Astrocyte (in vitro differentiated cells and primary cell): ENCODE results near the gene ETV1. TPM values are rescaled to one million over a fixed set of nuclear protein-coding genes. Genes with fewer than 3 reads are reported as not detected.

Experiments used
- DNase-seq: peaks from one replicate; pipeline ENCODE4 v3.0.0-alpha.2; 2010; ENCODE audit warnings: low read depth
- FAIRE-seq: peaks from 2 replicates; lab custom pipeline; 2011; peaks lifted over from hg19 to GRCh38; lab: Jason Lieb, UNC
- H2AFZ ChIP-seq: 2 replicates; pipeline ENCODE4 v1.6.0; 2012; ENCODE audit warnings: low read depth, low read length, inconsistent platforms
- H3K27ac ChIP-seq: 2 replicates; pipeline ENCODE4 v1.5.1; 2011; ENCODE audit warnings: low read depth, low read length, inconsistent platforms
- H3K27me3 ChIP-seq: 2 replicates; pipeline ENCODE4 v1.6.0; 2011; ENCODE audit warnings: low read length, inconsistent platforms; ENCODE audit not compliant: insufficient read depth
- H3K36me3 ChIP-seq: 2 replicates; pipeline ENCODE4 v1.5.1; 2011; ENCODE audit warnings: low read length, inconsistent platforms; ENCODE audit not compliant: insufficient read depth
- H3K4me1 ChIP-seq: 2 replicates; pipeline ENCODE4 v1.5.1; 2011; ENCODE audit warnings: low read length, inconsistent platforms; ENCODE audit not compliant: insufficient read depth
- H3K4me2 ChIP-seq: 2 replicates; pipeline ENCODE4 v1.6.0; 2012; ENCODE audit warnings: low read length, inconsistent platforms
- H3K4me3 ChIP-seq: 2 replicates; pipeline ENCODE4 v1.5.1; 2011; ENCODE audit warnings: low read depth, mild to moderate bottlenecking, low read length, inconsistent platforms; ENCODE audit not compliant: insufficient read depth
- H3K79me2 ChIP-seq: 2 replicates; pipeline ENCODE4 v1.6.0; 2012; ENCODE audit warnings: mild to moderate bottlenecking, low read length, inconsistent platforms; ENCODE audit not compliant: insufficient read depth
- H3K9ac ChIP-seq: 2 replicates; pipeline ENCODE4 v1.6.0; 2012; ENCODE audit warnings: mild to moderate bottlenecking, low read length, inconsistent platforms
- H3K9me3 ChIP-seq: 2 replicates; pipeline ENCODE4 v1.5.1; 2012; ENCODE audit warnings: low read depth, mild to moderate bottlenecking, low read length, inconsistent platforms; ENCODE audit not compliant: insufficient read depth
- H4K20me1 ChIP-seq: 2 replicates; pipeline ENCODE4 v1.6.0; 2012; ENCODE audit warnings: low read length, inconsistent platforms; ENCODE audit not compliant: insufficient read depth
- H3K27ac Mint-ChIP-seq: one replicate; pipeline ENCODE4 v1.8.0; 2021; ENCODE audit warnings: mild to moderate bottlenecking, mixed read lengths; ENCODE audit not compliant: unreplicated experiment
- H3K27me3 Mint-ChIP-seq: one replicate; pipeline ENCODE4 v1.8.0; 2021; ENCODE audit warnings: low read depth, mixed read lengths; ENCODE audit not compliant: unreplicated experiment
- H3K36me3 Mint-ChIP-seq: one replicate; pipeline ENCODE4 v1.8.0; 2021; ENCODE audit warnings: low read depth, mixed read lengths; ENCODE audit not compliant: unreplicated experiment
- H3K4me1 Mint-ChIP-seq: one replicate; pipeline ENCODE4 v1.8.0; 2021; ENCODE audit warnings: low read depth, mixed read lengths; ENCODE audit not compliant: unreplicated experiment
- H3K4me3 Mint-ChIP-seq: one replicate; pipeline ENCODE4 v1.8.0; 2021; ENCODE audit warnings: mild to moderate bottlenecking, moderate library complexity, mixed read lengths; ENCODE audit not compliant: unreplicated experiment
- H3K9me3 Mint-ChIP-seq: one replicate; pipeline ENCODE4 v1.8.0; 2021; ENCODE audit warnings: mild to moderate bottlenecking, mixed read lengths; ENCODE audit not compliant: unreplicated experiment
- CTCF ChIP-seq: IDR thresholded peaks from 2 replicates; pipeline ENCODE4 v1.5.1; 2011; ENCODE audit warnings: low read depth, mild to moderate bottlenecking, inconsistent platforms, low read length, moderate library complexity; ENCODE audit not compliant: insufficient read depth
- EZH2 ChIP-seq: IDR thresholded peaks from 2 replicates; pipeline ENCODE4 v1.6.1; 2012; ENCODE audit warnings: mild to moderate bottlenecking, low read length, inconsistent platforms; ENCODE audit not compliant: insufficient read depth
- total RNA-seq: library from RNA; stranded (reverse); gene quantifications from 2 replicates; pipeline ENCODE4 v1.2.1, GENCODE V29; 2021

The ETV1 gene
- total RNA-seq, 1 donor from 2014 or later, result 12.6 TPM

GRCh38 chr7:13989949-13990305, 461 bp upstream of the ETV1 start:
- H3K4me2 ChIP-seq, result peak overlapping the region; percentile 92
- H3K27me3 ChIP-seq, result no peaks in the 10 kb centered on the region
- Mint-ChIP-seq H3K9me3 (no peaks in the 10 kb centered on the region), H3K27ac (no peak overlapping the region), H3K4me1 (peaks cover 3% of the 10 kb centered on the region), H3K27me3 (no peaks in the 10 kb centered on the region), H3K36me3 (no peaks in the 10 kb centered on the region), H3K4me3 (no peak overlapping the region)
- H3K79me2 ChIP-seq, result peaks cover 4% of the 10 kb centered on the region
- peaks cover 8% of the 10 kb centered on the region for H3K4me1 ChIP-seq
- peak overlapping the region; percentile 75 for H3K27ac ChIP-seq
- H2AFZ ChIP-seq, result peak overlapping the region; percentile 86
- H4K20me1 ChIP-seq, result no peaks in the 10 kb centered on the region
- no peaks in the 10 kb centered on the region for H3K36me3 ChIP-seq
- H3K4me3 ChIP-seq, result peak overlapping the region; percentile 92
- H3K9me3 ChIP-seq, result no peaks in the 10 kb centered on the region
- DNase-seq (no peak), FAIRE-seq (no peak)
- TF ChIP-seq EZH2 (no peak), CTCF (no peak)
- H3K9ac ChIP-seq, result peak overlapping the region; percentile 89

- no peaks in the 10 kb centered on the region for H3K9me3 Mint-ChIP-seq
- Histone ChIP-seq H4K20me1 (no peaks in the 10 kb centered on the region), H3K4me3 (peak overlapping the region; percentile 92), H3K27ac (peak overlapping the region; percentile 75), H3K4me1 (peaks cover 8% of the 10 kb centered on the region), H3K36me3 (no peaks in the 10 kb centered on the region), H3K9me3 (no peaks in the 10 kb centered on the region), H3K79me2 (peaks cover 4% of the 10 kb centered on the region), H3K27me3 (no peaks in the 10 kb centered on the region), H2AFZ (peak overlapping the region; percentile 86), H3K9ac (peak overlapping the region; percentile 89), H3K4me2 (peak overlapping the region; percentile 92)
- DNase-seq (peak; percentile 23), FAIRE-seq (no peak)
- TF ChIP-seq CTCF (no peak), EZH2 (no peak)
- peaks cover 3% of the 10 kb centered on the region for H3K4me1 Mint-ChIP-seq
- no peaks in the 10 kb centered on the region for H3K36me3 Mint-ChIP-seq
- H3K4me3 Mint-ChIP-seq, result no peak overlapping the region
- H3K27me3 Mint-ChIP-seq, result no peaks in the 10 kb centered on the region
- no peak overlapping the region for H3K27ac Mint-ChIP-seq
Measured at GRCh38 chr7:13988731-13989125, 738 bp downstream of the ETV1 start.

GRCh38 chr7:13988065-13988464, 1.4 kb downstream of the ETV1 start:
- FAIRE-seq (peak; percentile 41), DNase-seq (peak; percentile 89)
- Mint-ChIP-seq H3K4me3 (no peak overlapping the region), H3K9me3 (no peaks in the 10 kb centered on the region), H3K27me3 (no peaks in the 10 kb centered on the region), H3K4me1 (peaks cover 4% of the 10 kb centered on the region), H3K36me3 (no peaks in the 10 kb centered on the region), H3K27ac (no peak overlapping the region)
- Histone ChIP-seq H3K79me2 (peaks cover 4% of the 10 kb centered on the region), H4K20me1 (no peaks in the 10 kb centered on the region), H3K4me1 (peaks cover 8% of the 10 kb centered on the region), H3K27me3 (no peaks in the 10 kb centered on the region), H3K36me3 (no peaks in the 10 kb centered on the region), H3K4me2 (peak overlapping the region; percentile 92), H3K9me3 (no peaks in the 10 kb centered on the region), H3K27ac (peak overlapping the region; percentile 67), H2AFZ (peak overlapping the region; percentile 23), H3K9ac (peak overlapping the region; percentile 89), H3K4me3 (peak overlapping the region; percentile 92)
- TF ChIP-seq EZH2, result no peak
- TF ChIP-seq CTCF, result no peak
